Measurements from ENCODE around the gene MDGA2.

MDGA2 gene

GRCh38 chr14:47606566-47606965 lies 68.8 kb downstream of the MDGA2 start:
- no peak for DNase-seq

- no peak for DNase-seq
These were observed 78.5 kb downstream of the MDGA2 start for GRCh38 chr14:47596860-47597259.

- DNase-seq = no peak
These were observed 79.2 kb downstream of the MDGA2 start for GRCh38 chr14:47596232-47596631.

- DNase-seq = no peak
These were observed 79.9 kb downstream of the MDGA2 start for GRCh38 chr14:47595552-47595951.

GRCh38 chr14:47590767-47591495 lies 84.5 kb downstream of the MDGA2 start:
- DNase-seq = no peak

GRCh38 chr14:47585447-47585846 lies 90.0 kb downstream of the MDGA2 start:
- no peak for DNase-seq

- DNase-seq = no peak
These were observed 108.1 kb downstream of the MDGA2 start for GRCh38 chr14:47567273-47567672.

- DNase-seq = no peak
These were observed 117.5 kb downstream of the MDGA2 start for GRCh38 chr14:47557894-47558293.

- DNase-seq = no peak
These were observed 120.1 kb downstream of the MDGA2 start for GRCh38 chr14:47555333-47555732.

GRCh38 chr14:47549886-47550285 lies 125.5 kb downstream of the MDGA2 start:
- DNase-seq = no peak

- no peak for DNase-seq
These were observed 131.9 kb downstream of the MDGA2 start for GRCh38 chr14:47543459-47543858.

GRCh38 chr14:47541662-47542061 lies 133.7 kb downstream of the MDGA2 start:
- DNase-seq = no peak

GRCh38 chr14:47539031-47539461 lies 136.4 kb downstream of the MDGA2 start:
- no peak for DNase-seq

- no peak for DNase-seq
These were observed 139.1 kb downstream of the MDGA2 start for GRCh38 chr14:47536341-47536740.

GRCh38 chr14:47526591-47527244 lies 148.7 kb downstream of the MDGA2 start:
- no peak for DNase-seq

GRCh38 chr14:47524524-47524923 lies 150.9 kb downstream of the MDGA2 start:
- DNase-seq = no peak

- DNase-seq = no peak
These were observed 155.0 kb downstream of the MDGA2 start for GRCh38 chr14:47520382-47520781.

GRCh38 chr14:47511829-47512228 lies 163.6 kb downstream of the MDGA2 start:
- DNase-seq = no peak

- no peak for DNase-seq
These were observed 165.4 kb downstream of the MDGA2 start for GRCh38 chr14:47509957-47510356.

- DNase-seq = no peak
These were observed 167.5 kb downstream of the MDGA2 start for GRCh38 chr14:47507861-47508260.

GRCh38 chr14:47500369-47500768 lies 175.0 kb downstream of the MDGA2 start:
- DNase-seq = no peak

GRCh38 chr14:47490766-47491165 lies 184.6 kb downstream of the MDGA2 start:
- no peak for DNase-seq

GRCh38 chr14:47490353-47490752 lies 185.1 kb downstream of the MDGA2 start:
- DNase-seq = no peak

- no peak for DNase-seq
These were observed 190.0 kb downstream of the MDGA2 start for GRCh38 chr14:47485421-47485820.

GRCh38 chr14:47483449-47483848 lies 192.0 kb downstream of the MDGA2 start:
- no peak for DNase-seq

All from stimulated activated CD4-positive, alpha-beta T cell treated with anti-CD3 and anti-CD28 coated beads, Interleukin-4, amount 100 ng/mL, for 4 hours (primary cell).